Right atrium auricular region (tissue), 2 donors: ENCODE data around the gene HORMAD1. TPM values are rescaled to one million over a fixed set of nuclear protein-coding genes. Genes with fewer than 3 reads are reported as not detected.

Source experiments
- DNase-seq: peaks from one replicate; pipeline ENCODE4 v3.0.0-alpha.2; 2019; ENCODE audit warnings: low spot score
- H3K27ac ChIP-seq, 2 donors: fragments of 200-600 bp; sonication (generic); 1 replicate in 1 of 2; 2 replicates in 1 of 2; pipeline ENCODE4 v1.5.1; 2016 to 2019
- H3K27me3 ChIP-seq, 2 donors: fragments of 200-600 bp; sonication (generic); one replicate each; pipeline versions ENCODE4 v1.5.1 to v1.6.0; 2017 to 2019
- H3K36me3 ChIP-seq: fragments of 200-600 bp; sonication (generic); one replicate; pipeline ENCODE4 v1.5.1; 2016
- H3K4me1 ChIP-seq, 2 donors: fragments of 200-600 bp; sonication (generic); one replicate each; pipeline versions ENCODE4 v1.5.1 to v1.6.0; 2017 to 2019
- H3K4me3 ChIP-seq, 2 donors: fragments of 200-600 bp; sonication (generic); 1 replicate in 1 of 2; 2 replicates in 1 of 2; pipeline ENCODE4 v1.5.1; 2017 to 2019; ENCODE audit warnings: mild to moderate bottlenecking in 1 of 2, moderate library complexity in 1 of 2
- H3K9me3 ChIP-seq, 2 donors: fragments of 200-600 bp; sonication (generic); one replicate each; pipeline ENCODE4 v1.5.1; 2019
- CTCF ChIP-seq, 2 donors: fragments of 200-600 bp; sonication (generic); IDR thresholded peaks; one replicate each; pipeline ENCODE4 v1.5.1; 2019; ENCODE audit warnings: antibody characterized with exemption in 2 of 2
- total RNA-seq, 2 donors: library from RNA; depleted of rRNA; stranded (reverse); fragments of >200 nt; gene quantifications; one replicate each; pipeline ENCODE4 v1.1.0, GENCODE V29; 2016

The HORMAD1 gene
- total RNA-seq, 2 donors from 2014 or later, result 0.31 TPM; not detected in 1

GRCh38 chr1:150650193-150650592 lies 70.5 kb downstream of the HORMAD1 start:
- no peaks in the 10 kb centered on the region for H3K9me3 ChIP-seq
- H3K27me3 ChIP-seq, result no peaks in the 10 kb centered on the region
- no peak overlapping the region for H3K27ac ChIP-seq
- H3K4me1 ChIP-seq, result peaks cover 0 to 12% of the 10 kb centered on the region in 2 donors
- H3K36me3 ChIP-seq, result peaks cover 23% of the 10 kb centered on the region
- DNase-seq, result no peak
- no peak overlapping the region for H3K4me3 ChIP-seq
- no peak for TF ChIP-seq CTCF (IDR thresholded peaks at IDR 0.05)

- no peak for DNase-seq
- no peak overlapping the region for H3K27ac ChIP-seq
- TF ChIP-seq CTCF (IDR thresholded peaks at IDR 0.05), result no peak
- H3K36me3 ChIP-seq, result peaks cover 23% of the 10 kb centered on the region
- H3K4me3 ChIP-seq, result no peak overlapping the region
- H3K27me3 ChIP-seq, result no peaks in the 10 kb centered on the region
- H3K9me3 ChIP-seq, result no peaks in the 10 kb centered on the region
- H3K4me1 ChIP-seq, result peaks cover 0 to 12% of the 10 kb centered on the region in 2 donors
These were observed 71.1 kb downstream of the HORMAD1 start for GRCh38 chr1:150649441-150650075.

Other genes with a start within 250 kb of the HORMAD1 start
- 10 to 100 TPM; 10.5 to 18.1 TPM for gene TARS2, start 233.5 kb downstream of the HORMAD1 start, total RNA-seq
- 10 to 100 TPM; 28.6 to 37.2 TPM for gene ECM1, start 212.8 kb downstream of the HORMAD1 start, total RNA-seq
- not detected for gene FALEC, start 205.1 kb downstream of the HORMAD1 start, total RNA-seq
- 10 to 100 TPM; 21.9 to 41.1 TPM for gene ADAMTSL4, start 171.5 kb downstream of the HORMAD1 start, total RNA-seq
- gene MCL1, start 141.3 kb downstream of the HORMAD1 start, total RNA-seq, result 100 to 1,000 TPM in 1 of 2 donors, 10 to 100 TPM in 1; 96.7 to 146 TPM
- 100 to 1,000 TPM in 1 of 2 donors, 10 to 100 TPM in 1; 81.7 to 139 TPM for gene ENSA, start 91.3 kb downstream of the HORMAD1 start, total RNA-seq
- gene GOLPH3L, start 23.7 kb downstream of the HORMAD1 start, total RNA-seq, result 10 to 100 TPM; 11.3 to 12.7 TPM
- gene CTSS, start 44.9 kb upstream of the HORMAD1 start, total RNA-seq, result 10 to 100 TPM in 1 of 2 donors, 1 to 10 TPM in 1; 7.3 to 33.2 TPM
- gene CTSK, start 87.4 kb upstream of the HORMAD1 start, total RNA-seq, result 1 to 10 TPM; 7.5 to 9.4 TPM
- gene ARNT, start 155.7 kb upstream of the HORMAD1 start, total RNA-seq, result 10 to 100 TPM; 28.3 to 40.3 TPM
- gene CTXND2, start 166.2 kb upstream of the HORMAD1 start, total RNA-seq, result under 1 TPM; 0.28 to 0.41 TPM
- 10 to 100 TPM; 18.6 to 18.9 TPM for gene SETDB1, start 205.5 kb upstream of the HORMAD1 start, total RNA-seq